A549 (cell line): Measurements from ENCODE around the gene EPS15.
"Not testable (repeated sequence)": the region's sequence is repeated elsewhere in the genome, so short reads cannot be mapped to it uniquely, and the experiment has no call there.

ENCODE experiments used
- TF ChIP-seq, protein P1 (sequence below): fragments of >200 bp; sonication (Bioruptor Twin); formaldehyde crosslinking; IDR thresholded peaks from 3 replicates; pipeline ENCODE4 v1.5.1; 2016
- TF ChIP-seq, protein P2 (sequence below): fragments of 150-350 bp; IDR thresholded peaks from 2 replicates; pipeline ENCODE4 v1.6.1; 2014; ENCODE audit warnings: low read depth, mild to moderate bottlenecking, low read length

DNA sequence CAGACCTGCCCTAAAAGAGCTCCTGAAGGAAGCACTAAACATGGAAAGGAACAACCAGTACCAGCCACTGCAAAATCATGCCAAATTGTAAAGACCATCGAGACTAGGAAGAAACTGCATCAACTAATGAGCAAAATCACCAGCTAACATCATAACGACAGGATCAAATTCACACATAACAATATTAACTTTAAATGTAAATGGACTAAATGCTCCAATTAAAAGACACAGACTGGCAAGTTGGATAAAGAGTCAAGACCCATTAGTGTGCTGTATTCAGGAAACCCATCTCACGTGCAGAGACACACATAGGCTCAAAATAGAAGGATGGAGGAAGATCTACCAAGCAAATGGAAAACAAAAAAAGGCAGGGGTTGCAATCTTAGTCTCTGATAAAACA is 131.8 kb downstream of the EPS15 start:
- TF ChIP-seq, protein P1, sequence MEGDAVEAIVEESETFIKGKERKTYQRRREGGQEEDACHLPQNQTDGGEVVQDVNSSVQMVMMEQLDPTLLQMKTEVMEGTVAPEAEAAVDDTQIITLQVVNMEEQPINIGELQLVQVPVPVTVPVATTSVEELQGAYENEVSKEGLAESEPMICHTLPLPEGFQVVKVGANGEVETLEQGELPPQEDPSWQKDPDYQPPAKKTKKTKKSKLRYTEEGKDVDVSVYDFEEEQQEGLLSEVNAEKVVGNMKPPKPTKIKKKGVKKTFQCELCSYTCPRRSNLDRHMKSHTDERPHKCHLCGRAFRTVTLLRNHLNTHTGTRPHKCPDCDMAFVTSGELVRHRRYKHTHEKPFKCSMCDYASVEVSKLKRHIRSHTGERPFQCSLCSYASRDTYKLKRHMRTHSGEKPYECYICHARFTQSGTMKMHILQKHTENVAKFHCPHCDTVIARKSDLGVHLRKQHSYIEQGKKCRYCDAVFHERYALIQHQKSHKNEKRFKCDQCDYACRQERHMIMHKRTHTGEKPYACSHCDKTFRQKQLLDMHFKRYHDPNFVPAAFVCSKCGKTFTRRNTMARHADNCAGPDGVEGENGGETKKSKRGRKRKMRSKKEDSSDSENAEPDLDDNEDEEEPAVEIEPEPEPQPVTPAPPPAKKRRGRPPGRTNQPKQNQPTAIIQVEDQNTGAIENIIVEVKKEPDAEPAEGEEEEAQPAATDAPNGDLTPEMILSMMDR = not testable (repeated sequence)
- TF ChIP-seq, protein P2, sequence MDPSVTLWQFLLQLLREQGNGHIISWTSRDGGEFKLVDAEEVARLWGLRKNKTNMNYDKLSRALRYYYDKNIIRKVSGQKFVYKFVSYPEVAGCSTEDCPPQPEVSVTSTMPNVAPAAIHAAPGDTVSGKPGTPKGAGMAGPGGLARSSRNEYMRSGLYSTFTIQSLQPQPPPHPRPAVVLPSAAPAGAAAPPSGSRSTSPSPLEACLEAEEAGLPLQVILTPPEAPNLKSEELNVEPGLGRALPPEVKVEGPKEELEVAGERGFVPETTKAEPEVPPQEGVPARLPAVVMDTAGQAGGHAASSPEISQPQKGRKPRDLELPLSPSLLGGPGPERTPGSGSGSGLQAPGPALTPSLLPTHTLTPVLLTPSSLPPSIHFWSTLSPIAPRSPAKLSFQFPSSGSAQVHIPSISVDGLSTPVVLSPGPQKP = not testable (repeated sequence)
